HepG2 (cell line): ENCODE measurements around the gene TBC1D1. TPM values are rescaled to one million over a fixed set of nuclear protein-coding genes. Genes with fewer than 3 reads are reported as not detected.

Experiments used
- CBX2 ChIP-seq, 2 experiments: fragments of 200-600 bp in 1 of 2; sonication (generic); formaldehyde crosslinking in 1 of 2; IDR thresholded peaks; 2 replicates each; pipeline versions ENCODE4 v1.7.0 to v1.8.1; 2018 to 2022; ENCODE audit warnings: low read depth in 2 of 2, low read length in 1 of 2, mild to moderate bottlenecking in 1 of 2, missing genetic modification reagents in 1 of 2
- ELF1 ChIP-seq: sonication (generic); formaldehyde crosslinking; IDR thresholded peaks from 2 replicates; pipeline ENCODE4 v1.4.0; 2020; ENCODE audit warnings: missing genetic modification reagents
- KAT8 ChIP-seq: IDR thresholded peaks from 2 replicates; pipeline ENCODE4 v1.6.1; 2016; ENCODE audit warnings: missing genetic modification reagents, missing compliant biosample characterization
- MED13 ChIP-seq: sonication (generic); formaldehyde crosslinking; IDR thresholded peaks from 2 replicates; pipeline ENCODE4 v1.5.0; 2020; ENCODE audit warnings: missing genetic modification reagents
- NR2F1 ChIP-seq, 2 experiments: fragments of 450-650 bp in 1 of 2; formaldehyde crosslinking in 1 of 2; IDR thresholded peaks; 2 replicates each; pipeline versions ENCODE4 v1.5.0 to v1.6.1; 2016 to 2020; ENCODE audit warnings: mild to moderate bottlenecking in 1 of 2, missing compliant biosample characterization in 1 of 2, missing genetic modification reagents in 1 of 2, moderate library complexity in 1 of 2
- RORA ChIP-seq: sonication (generic); formaldehyde crosslinking; IDR thresholded peaks from 2 replicates; pipeline ENCODE4 v1.5.0; 2020; ENCODE audit warnings: mild to moderate bottlenecking, missing genetic modification reagents, moderate library complexity
- TCF7L2 ChIP-seq: IDR thresholded peaks from 2 replicates; pipeline ENCODE4 v1.6.1; 2011; ENCODE audit warnings: mild to moderate bottlenecking, low read depth, low read length, moderate library complexity
- THYN1 ChIP-seq: sonication (generic); formaldehyde crosslinking; IDR thresholded peaks from 2 replicates; pipeline ENCODE4 v1.8.1; 2023; ENCODE audit warnings: low read depth, mild to moderate bottlenecking, moderate library complexity, missing genetic modification reagents, borderline replicate concordance
- USF2 ChIP-seq, 2 experiments: sonication (generic) in 1 of 2; formaldehyde crosslinking in 1 of 2; IDR thresholded peaks; 2 replicates each; pipeline versions ENCODE4 v1.5.1 to v1.6.1; 2011 to 2020; ENCODE audit warnings: borderline replicate concordance in 1 of 2, low read depth in 1 of 2, low read length in 1 of 2, mild to moderate bottlenecking in 1 of 2, missing genetic modification reagents in 1 of 2, moderate library complexity in 1 of 2
- YY1 ChIP-seq: IDR thresholded peaks from 2 replicates; pipeline ENCODE4 v1.6.1; 2011; ENCODE audit warnings: low read length, low read depth, moderate library complexity, mild to moderate bottlenecking; ENCODE audit not compliant: insufficient read depth, insufficient replicate concordance
- ZBTB7A ChIP-seq: sonication (generic); formaldehyde crosslinking; IDR thresholded peaks from 2 replicates; pipeline ENCODE4 v1.8.0; 2022; ENCODE audit warnings: mild to moderate bottlenecking, missing genetic modification reagents
- ZFP37 ChIP-seq: sonication (generic); formaldehyde crosslinking; IDR thresholded peaks from 2 replicates; pipeline ENCODE4 v1.4.0; 2020; ENCODE audit warnings: missing genetic modification reagents, borderline replicate concordance
- ZNF17 ChIP-seq: sonication (generic); formaldehyde crosslinking; IDR thresholded peaks from 2 replicates; pipeline ENCODE4 v1.5.0; 2020; ENCODE audit warnings: mild to moderate bottlenecking, missing genetic modification reagents
- ZNF205 ChIP-seq: IDR thresholded peaks from 2 replicates; pipeline ENCODE4 v1.6.1; 2018; ENCODE audit warnings: missing biosample characterization, missing genetic modification reagents
- ZNF503 ChIP-seq: sonication (generic); formaldehyde crosslinking; IDR thresholded peaks from 2 replicates; pipeline ENCODE4 v1.4.0; 2020; ENCODE audit warnings: missing genetic modification reagents
- ZNF615 ChIP-seq: sonication (generic); formaldehyde crosslinking; IDR thresholded peaks from 2 replicates; pipeline ENCODE4 v1.5.0; 2020; ENCODE audit warnings: mild to moderate bottlenecking, missing genetic modification reagents, borderline replicate concordance
- polyA plus RNA-seq, 8 experiments: library from polyadenylated mRNA; depleted of rRNA in 3 of 8; stranded (reverse) in 7 of 8; unstranded in 1 of 8; fragments of >200 nt; fragmentation: Illumina TruSeq in 4 of 8; extraction: Trizol in 4 of 8; gene quantifications; 2 replicates each; pipeline versions ENCODE4 v1.2.1 to v1.2.3, GENCODE V29; 2011 to 2016; ENCODE audit warnings: low read depth in 4 of 8, missing spikeins in 1 of 8, mixed read lengths in 1 of 8; ENCODE audit not compliant: insufficient read depth in 1 of 8
- total RNA-seq, 5 experiments: library from RNA; depleted of rRNA; stranded (reverse); fragments of >200 nt; fragmentation: Illumina TruSeq; extraction: Trizol; gene quantifications; 2 replicates each; pipeline ENCODE4 v1.2.3, GENCODE V29; 2016; ENCODE audit warnings: low read depth in 1 of 5
- TF ChIP-seq, protein P1 (sequence below): sonication (generic); IDR thresholded peaks from 2 replicates; pipeline ENCODE4 v1.6.1; 2016; ENCODE audit warnings: low read depth, borderline replicate concordance
- TF ChIP-seq, protein P2 (sequence below): sonication (generic); formaldehyde crosslinking; conservative IDR thresholded peaks from 2 replicates; pipeline ENCODE4 v1.4.0; 2020; ENCODE audit warnings: missing genetic modification reagents
- TF ChIP-seq, protein P3 (sequence below): IDR thresholded peaks from 2 replicates; pipeline ENCODE4 v1.6.1; 2012; ENCODE audit warnings: low read depth, low read length, improper control_type of control experiment

Gene TBC1D1
- total and polyA plus RNA-seq, 2 of the 13 experiments (the other 11 are each of a cell fraction or from before 2014, with no cell fraction given): 37.3 to 62.8 TPM

GRCh38 chr4:38132843-38133662, 242.2 kb downstream of the TBC1D1 start (continued):
- TF ChIP-seq ZNF503: peak; percentile 98
- TF ChIP-seq ZBTB7A: no peak
- TF ChIP-seq NR2F1 (CRISPR knock-in tag; IDR thresholded peaks at IDR 0.05): peak; percentile 97 to 99
- TF ChIP-seq, protein P1, sequence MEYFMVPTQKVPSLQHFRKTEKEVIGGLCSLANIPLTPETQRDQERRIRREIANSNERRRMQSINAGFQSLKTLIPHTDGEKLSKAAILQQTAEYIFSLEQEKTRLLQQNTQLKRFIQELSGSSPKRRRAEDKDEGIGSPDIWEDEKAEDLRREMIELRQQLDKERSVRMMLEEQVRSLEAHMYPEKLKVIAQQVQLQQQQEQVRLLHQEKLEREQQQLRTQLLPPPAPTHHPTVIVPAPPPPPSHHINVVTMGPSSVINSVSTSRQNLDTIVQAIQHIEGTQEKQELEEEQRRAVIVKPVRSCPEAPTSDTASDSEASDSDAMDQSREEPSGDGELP: peak; percentile 73
- no peak for TF ChIP-seq ZNF17 (CRISPR knock-in tag)
- no peak for TF ChIP-seq ZNF615
- TF ChIP-seq, protein P2, sequence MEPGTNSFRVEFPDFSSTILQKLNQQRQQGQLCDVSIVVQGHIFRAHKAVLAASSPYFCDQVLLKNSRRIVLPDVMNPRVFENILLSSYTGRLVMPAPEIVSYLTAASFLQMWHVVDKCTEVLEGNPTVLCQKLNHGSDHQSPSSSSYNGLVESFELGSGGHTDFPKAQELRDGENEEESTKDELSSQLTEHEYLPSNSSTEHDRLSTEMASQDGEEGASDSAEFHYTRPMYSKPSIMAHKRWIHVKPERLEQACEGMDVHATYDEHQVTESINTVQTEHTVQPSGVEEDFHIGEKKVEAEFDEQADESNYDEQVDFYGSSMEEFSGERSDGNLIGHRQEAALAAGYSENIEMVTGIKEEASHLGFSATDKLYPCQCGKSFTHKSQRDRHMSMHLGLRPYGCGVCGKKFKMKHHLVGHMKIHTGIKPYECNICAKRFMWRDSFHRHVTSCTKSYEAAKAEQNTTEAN (CRISPR knock-in tag): peak; percentile 66; the same call in 1 of the 2 replicates
- TF ChIP-seq THYN1: no peak
- peak; percentile 65 for TF ChIP-seq YY1
- no peak for TF ChIP-seq CBX2 (IDR thresholded peaks at IDR 0.05; ENCODE audit: low read depth, low read length)
- no peak for TF ChIP-seq CBX2 (CRISPR knock-in tag; IDR thresholded peaks at IDR 0.05; ENCODE audit: low read depth)
- TF ChIP-seq USF2 (IDR thresholded peaks at IDR 0.05; ENCODE audit: low read depth, low read length): no peak
- TF ChIP-seq USF2 (CRISPR knock-in tag; IDR thresholded peaks at IDR 0.05; ENCODE audit: borderline replicate concordance): no peak
- TF ChIP-seq RORA (CRISPR knock-in tag): peak; percentile 89
- TF ChIP-seq ZFP37: 0 out of 2 replicates have a peak, but pooled peaks have one; percentile 31
- TF ChIP-seq KAT8 (CRISPR knock-in tag): peak; percentile 88
- peak; percentile 71 for TF ChIP-seq ELF1
- TF ChIP-seq ZNF205: peak; percentile 67
- peak; percentile 99 for TF ChIP-seq TCF7L2
- TF ChIP-seq MED13 (CRISPR knock-in tag): peak; percentile 100
- TF ChIP-seq, protein P3, sequence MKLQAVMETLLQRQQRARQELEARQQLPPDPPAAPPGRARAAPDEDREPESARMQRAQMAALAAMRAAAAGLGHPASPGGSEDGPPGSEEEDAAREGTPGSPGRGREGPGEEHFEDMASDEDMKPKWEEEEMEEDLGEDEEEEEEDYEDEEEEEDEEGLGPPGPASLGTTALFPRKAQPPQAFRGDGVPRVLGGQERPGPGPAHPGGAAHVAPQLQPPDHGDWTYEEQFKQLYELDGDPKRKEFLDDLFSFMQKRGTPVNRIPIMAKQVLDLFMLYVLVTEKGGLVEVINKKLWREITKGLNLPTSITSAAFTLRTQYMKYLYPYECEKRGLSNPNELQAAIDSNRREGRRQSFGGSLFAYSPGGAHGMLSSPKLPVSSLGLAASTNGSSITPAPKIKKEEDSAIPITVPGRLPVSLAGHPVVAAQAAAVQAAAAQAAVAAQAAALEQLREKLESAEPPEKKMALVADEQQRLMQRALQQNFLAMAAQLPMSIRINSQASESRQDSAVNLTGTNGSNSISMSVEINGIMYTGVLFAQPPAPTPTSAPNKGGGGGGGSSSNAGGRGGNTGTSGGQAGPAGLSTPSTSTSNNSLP: peak; percentile 100
